ENCODE results near the gene ZNF775. TPM values are rescaled to one million over a fixed set of nuclear protein-coding genes. Genes with fewer than 3 reads are reported as not detected.
A peak's percentile ranks its signal among the peaks of the same experiment; 100 is the strongest.

ZNF775 gene
- total RNA-seq, 1 donor from 2014 or later = 4.5 TPM

DNA sequence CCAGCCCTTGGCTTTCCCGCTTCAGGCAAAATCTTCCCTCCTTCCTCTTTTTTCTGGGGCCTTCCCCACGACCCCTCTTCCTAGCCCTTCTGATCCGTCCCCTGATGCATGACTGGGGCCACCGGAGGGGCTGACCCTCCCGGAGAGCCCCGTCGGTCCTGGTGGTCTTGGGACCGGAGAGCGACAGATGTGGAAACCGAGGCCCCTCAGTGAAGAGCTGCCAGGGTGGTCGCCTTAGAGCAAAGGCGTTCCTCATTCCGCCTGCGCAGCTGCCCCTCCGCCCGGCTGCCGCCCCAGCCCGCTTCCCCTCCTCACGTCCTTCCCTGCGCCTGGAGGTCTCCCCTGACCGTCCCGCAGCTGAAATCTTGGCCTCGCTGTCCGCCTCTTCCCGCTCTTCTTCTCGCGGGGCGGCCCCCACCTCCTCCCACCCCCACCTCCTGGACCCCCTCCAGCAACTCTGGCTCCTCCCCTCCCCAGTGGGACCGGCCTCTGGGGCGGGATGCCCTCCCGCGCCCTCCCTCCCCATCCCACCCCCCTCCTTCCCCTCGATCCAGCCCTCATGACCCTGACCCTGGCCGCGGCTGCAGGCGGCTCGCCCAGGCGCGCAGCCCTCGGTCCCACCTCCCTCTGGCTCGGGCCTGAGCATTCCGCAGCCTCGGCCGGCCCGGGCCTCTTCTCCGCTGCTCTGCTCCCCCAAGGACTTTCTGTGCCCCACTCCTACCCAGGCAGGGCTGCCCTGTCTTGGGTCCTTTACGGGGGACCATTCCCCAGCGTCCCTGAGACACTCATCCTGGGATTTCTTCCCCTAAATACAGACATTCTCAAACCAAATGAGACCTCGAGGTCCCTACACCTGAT lies 37.6 kb upstream of the ZNF775 start, which contains the start of gene RARRES2:
Gene RARRES2 (minus strand): TSS at position 367 of the 858 bp plus-strand sequence. CDS start 1,020 bp downstream, outside the sequence.
- TF ChIP-seq, protein P1, sequence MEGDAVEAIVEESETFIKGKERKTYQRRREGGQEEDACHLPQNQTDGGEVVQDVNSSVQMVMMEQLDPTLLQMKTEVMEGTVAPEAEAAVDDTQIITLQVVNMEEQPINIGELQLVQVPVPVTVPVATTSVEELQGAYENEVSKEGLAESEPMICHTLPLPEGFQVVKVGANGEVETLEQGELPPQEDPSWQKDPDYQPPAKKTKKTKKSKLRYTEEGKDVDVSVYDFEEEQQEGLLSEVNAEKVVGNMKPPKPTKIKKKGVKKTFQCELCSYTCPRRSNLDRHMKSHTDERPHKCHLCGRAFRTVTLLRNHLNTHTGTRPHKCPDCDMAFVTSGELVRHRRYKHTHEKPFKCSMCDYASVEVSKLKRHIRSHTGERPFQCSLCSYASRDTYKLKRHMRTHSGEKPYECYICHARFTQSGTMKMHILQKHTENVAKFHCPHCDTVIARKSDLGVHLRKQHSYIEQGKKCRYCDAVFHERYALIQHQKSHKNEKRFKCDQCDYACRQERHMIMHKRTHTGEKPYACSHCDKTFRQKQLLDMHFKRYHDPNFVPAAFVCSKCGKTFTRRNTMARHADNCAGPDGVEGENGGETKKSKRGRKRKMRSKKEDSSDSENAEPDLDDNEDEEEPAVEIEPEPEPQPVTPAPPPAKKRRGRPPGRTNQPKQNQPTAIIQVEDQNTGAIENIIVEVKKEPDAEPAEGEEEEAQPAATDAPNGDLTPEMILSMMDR (IDR thresholded peaks at IDR 0.05) = no peak
- Histone ChIP-seq H3K9me3 (no peaks in the 10 kb centered on the region), H3K4me3 (peak within 1 kb of the TSS; percentile 62), H3K27ac (peak within 1 kb of the TSS; percentile 78), H3K36me3 (peaks cover 14% of the 10 kb centered on the region), H3K4me1 (peaks cover 20% of the 10 kb centered on the region), H3K27me3 (ENCODE audit: low read depth) (peaks cover 26% of the 10 kb centered on the region)
- DNase-seq = no peak
- intact Hi-C loops (cut with DNase I) = no loop called here
- peak; percentile 75 to 78 for ATAC-seq

DNA sequence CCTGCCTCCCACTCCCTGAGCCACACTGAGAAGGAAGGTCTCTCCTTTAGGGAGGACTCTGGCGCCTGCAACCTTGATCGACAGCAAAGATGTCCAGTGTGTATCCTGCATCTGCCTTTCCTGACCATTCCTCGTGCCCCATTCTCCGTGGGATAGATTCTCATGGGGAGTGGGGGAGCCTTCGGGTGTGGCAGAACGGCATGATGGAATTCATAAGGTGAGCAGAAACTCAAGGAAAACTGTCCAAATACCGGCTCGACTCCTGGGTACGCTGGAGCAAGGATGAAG lies 37.1 kb upstream of the ZNF775 start:
- Histone ChIP-seq H3K4me3 (peak overlapping the region; percentile 62), H3K27ac (peak overlapping the region; percentile 2), H3K27me3 (ENCODE audit: low read depth) (peaks cover 26% of the 10 kb centered on the region), H3K4me1 (peaks cover 16% of the 10 kb centered on the region), H3K9me3 (no peaks in the 10 kb centered on the region), H3K36me3 (peaks cover 8% of the 10 kb centered on the region)
- DNase-seq (no peak), ATAC-seq (no peak)
- intact Hi-C loops (cut with DNase I) = no loop called here
- TF ChIP-seq, protein P1 (IDR thresholded peaks at IDR 0.05) = no peak

DNA sequence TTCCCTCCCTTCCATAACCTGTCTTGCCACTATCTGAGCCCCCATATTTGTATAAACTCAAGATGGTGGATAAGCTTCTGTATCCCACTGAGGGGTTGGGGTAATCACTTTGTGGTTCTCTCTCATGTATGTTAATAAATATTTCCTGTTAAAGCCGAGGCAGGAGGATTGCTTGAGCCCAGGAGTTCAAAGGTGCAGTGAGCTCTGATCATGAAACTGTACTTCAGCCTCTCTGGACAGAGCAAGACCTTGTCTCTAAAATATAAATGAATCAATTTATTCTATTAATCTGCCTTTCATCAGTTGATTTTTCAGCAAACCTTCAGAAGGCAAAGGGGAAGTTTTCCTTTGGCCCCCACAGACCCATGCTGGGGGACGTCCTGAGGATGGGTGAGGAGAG lies 35.9 kb upstream of the ZNF775 start:
- Histone ChIP-seq H3K4me1 (peaks cover 16% of the 10 kb centered on the region), H3K36me3 (peaks cover 6% of the 10 kb centered on the region), H3K9me3 (no peaks in the 10 kb centered on the region), H3K27ac (no peak overlapping the region), H3K4me3 (no peak overlapping the region), H3K27me3 (ENCODE audit: low read depth) (peaks cover 26% of the 10 kb centered on the region)
- intact Hi-C loops (cut with DNase I) = no loop called here
- TF ChIP-seq, protein P1 (IDR thresholded peaks at IDR 0.05) = no peak
- DNase-seq = no peak
- ATAC-seq = no peak

DNA sequence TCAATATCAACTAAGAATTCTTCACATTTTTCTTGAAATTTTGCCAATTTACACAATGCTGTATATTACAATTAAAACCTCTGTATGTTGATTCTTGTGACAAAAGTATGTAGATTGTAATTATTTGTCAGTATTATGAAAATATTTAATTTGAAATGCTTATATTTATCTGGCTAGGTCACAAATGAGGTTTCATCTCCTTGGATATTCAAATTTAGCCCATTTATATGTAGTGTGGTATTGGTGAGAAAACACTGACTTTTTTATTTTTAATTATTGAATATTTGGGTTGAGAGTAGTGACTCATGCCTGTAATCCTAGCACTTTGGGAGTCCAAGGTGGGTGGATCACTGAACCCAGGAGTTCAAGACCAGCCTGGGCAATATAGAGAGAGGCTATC lies 34.8 kb upstream of the ZNF775 start:
- intact Hi-C loops (cut with DNase I) = no loop called here
- no peaks in the 10 kb centered on the region for H3K36me3 ChIP-seq
- no peak overlapping the region for H3K27ac ChIP-seq
- ATAC-seq (no peak), DNase-seq (no peak)
- H3K4me1 ChIP-seq = peaks cover 16% of the 10 kb centered on the region
- H3K4me3 ChIP-seq = no peak overlapping the region
- H3K27me3 ChIP-seq (ENCODE audit: low read depth) = peaks cover 26% of the 10 kb centered on the region
- TF ChIP-seq, protein P1 (IDR thresholded peaks at IDR 0.05) = no peak
- H3K9me3 ChIP-seq = no peaks in the 10 kb centered on the region

DNA sequence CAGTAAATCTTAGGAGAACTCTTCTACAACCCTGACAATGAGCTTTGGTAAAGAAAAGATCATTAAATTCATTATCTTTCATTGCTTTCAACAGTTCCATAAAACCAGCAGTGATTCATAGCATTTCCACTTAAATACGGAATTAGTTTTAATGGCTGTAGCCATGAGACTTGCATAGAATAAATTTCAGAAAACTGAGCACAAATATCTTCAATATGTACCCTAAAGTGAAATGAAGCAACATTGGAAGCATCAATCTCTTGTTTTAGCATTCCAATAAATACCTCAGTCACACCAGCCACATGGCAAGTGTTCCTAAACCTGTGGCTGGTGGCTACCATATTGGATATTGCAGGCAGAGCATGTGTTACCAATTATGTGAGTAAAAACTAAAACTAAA lies 34.1 kb upstream of the ZNF775 start:
- H3K27ac ChIP-seq = no peak overlapping the region
- no peak overlapping the region for H3K4me3 ChIP-seq
- H3K4me1 ChIP-seq = peaks cover 13% of the 10 kb centered on the region
- intact Hi-C loops (cut with DNase I) = no loop called here
- peaks cover 25% of the 10 kb centered on the region for H3K27me3 ChIP-seq (ENCODE audit: low read depth)
- H3K36me3 ChIP-seq = no peaks in the 10 kb centered on the region
- ATAC-seq (no peak), DNase-seq (no peak)
- no peaks in the 10 kb centered on the region for H3K9me3 ChIP-seq
- TF ChIP-seq, protein P1 (IDR thresholded peaks at IDR 0.05) = no peak
